Ammon's horn (tissue), 1 donor: ENCODE measurements around the gene KCNJ13.

Source experiments
- DNase-seq: peaks from one replicate; pipeline ENCODE4 v3.0.0-alpha.2; 2016; ENCODE audit warnings: low spot score

KCNJ13 gene

DNA sequence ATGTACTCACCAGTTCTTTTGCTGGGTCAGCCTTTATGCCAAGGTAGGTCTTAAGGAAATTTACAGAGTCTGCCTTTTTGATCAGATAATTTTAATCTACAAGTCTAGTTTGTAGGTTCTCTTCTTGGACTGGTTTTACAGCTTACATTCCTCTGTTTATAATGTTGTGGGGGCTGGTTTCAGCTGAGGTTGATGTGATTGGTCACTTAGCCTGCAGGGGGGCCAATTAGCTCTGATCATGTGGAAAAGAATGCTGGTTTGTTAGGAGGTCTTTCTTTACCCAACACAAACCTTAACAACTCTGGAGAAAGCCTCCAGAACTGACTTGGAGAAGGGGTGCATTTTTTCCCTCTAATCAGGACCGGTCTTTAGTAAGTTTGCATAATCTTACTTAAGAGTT, at the start of gene KCNJ13:
KCNJ13 (minus strand) TSS at position 131 of the 400 bp plus-strand sequence. CDS start 5,203 bp downstream, outside the sequence.
- DNase-seq: no peak

GRCh38 chr2:232817756-232818155, 41.4 kb upstream of the KCNJ13 start:
- DNase-seq: no peak

GRCh38 chr2:232816657-232817056, 40.3 kb upstream of the KCNJ13 start:
- no peak for DNase-seq

GRCh38 chr2:232815569-232815968, 39.2 kb upstream of the KCNJ13 start:
- no peak for DNase-seq

GRCh38 chr2:232810444-232810843, 34.1 kb upstream of the KCNJ13 start:
- no peak for DNase-seq

- no peak for DNase-seq
Observed at GRCh38 chr2:232809349-232810124, 33.2 kb upstream of the KCNJ13 start.

DNA sequence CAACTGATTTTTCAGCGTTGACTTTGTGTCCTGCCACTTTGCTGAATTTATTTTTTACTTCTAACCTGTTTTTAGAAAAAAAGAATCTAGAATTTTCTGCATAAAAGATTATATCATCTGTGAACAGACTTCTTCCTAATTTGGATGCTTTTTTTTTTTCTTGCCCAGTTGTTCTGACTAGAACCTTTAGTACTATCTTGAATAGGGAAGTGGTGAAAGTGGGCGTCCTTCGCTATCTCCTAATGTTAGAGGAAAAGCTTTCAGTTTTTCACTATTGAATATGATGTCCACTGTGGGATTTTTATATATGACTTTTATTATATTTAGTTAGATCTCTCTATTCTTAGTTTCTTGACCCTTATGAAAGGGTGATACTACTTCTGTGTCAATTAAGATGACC, 25.7 kb upstream of the KCNJ13 start:
- no peak for DNase-seq

GRCh38 chr2:232800166-232800565, 23.8 kb upstream of the KCNJ13 start:
- no peak for DNase-seq

DNA sequence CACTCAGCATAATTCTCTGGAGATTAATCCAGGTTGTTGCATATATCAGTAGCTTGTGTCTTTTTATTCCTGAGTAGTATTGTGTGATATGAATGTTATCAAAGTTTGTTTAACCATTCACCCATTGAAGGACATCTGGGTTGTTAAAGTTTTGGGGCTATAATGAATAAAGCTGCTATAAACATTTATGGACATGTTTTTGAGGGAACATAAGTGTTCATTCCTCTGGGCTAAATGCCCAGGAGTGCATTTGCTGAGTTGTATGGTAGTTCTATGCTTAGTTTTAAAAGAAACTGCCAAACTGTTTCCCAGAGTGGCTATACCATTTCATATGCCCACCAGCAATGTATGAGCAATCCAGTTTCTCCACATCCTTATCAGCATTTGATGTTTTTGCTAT, 21.8 kb upstream of the KCNJ13 start:
- no peak for DNase-seq

- no peak for DNase-seq
Observed at GRCh38 chr2:232795920-232796319, 19.6 kb upstream of the KCNJ13 start.

DNA sequence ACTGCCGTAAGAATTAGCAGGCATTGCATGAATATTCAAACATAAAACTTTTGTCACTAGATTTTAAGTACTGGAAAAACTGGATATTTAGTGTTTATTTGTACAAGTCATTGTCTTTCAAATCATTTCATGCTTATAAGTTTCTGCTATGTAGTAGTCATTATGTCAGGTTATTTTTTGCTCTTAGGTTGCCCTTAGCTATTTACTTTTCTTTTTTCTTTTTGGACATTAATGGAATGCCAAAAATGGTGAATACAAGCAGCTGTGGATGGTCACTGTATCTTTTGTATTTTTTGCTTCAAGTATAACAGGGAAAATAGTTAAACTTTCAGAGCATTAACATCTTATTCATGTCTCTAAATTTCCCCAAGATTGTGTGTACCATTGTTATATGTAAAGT, 18.6 kb upstream of the KCNJ13 start:
- no peak for DNase-seq

- DNase-seq: no peak
Observed at GRCh38 chr2:232793271-232793670, 16.9 kb upstream of the KCNJ13 start.

- DNase-seq: no peak
Observed at GRCh38 chr2:232791518-232791917, 15.2 kb upstream of the KCNJ13 start.

- no peak for DNase-seq
Observed at GRCh38 chr2:232789082-232789481, 12.7 kb upstream of the KCNJ13 start.

DNA sequence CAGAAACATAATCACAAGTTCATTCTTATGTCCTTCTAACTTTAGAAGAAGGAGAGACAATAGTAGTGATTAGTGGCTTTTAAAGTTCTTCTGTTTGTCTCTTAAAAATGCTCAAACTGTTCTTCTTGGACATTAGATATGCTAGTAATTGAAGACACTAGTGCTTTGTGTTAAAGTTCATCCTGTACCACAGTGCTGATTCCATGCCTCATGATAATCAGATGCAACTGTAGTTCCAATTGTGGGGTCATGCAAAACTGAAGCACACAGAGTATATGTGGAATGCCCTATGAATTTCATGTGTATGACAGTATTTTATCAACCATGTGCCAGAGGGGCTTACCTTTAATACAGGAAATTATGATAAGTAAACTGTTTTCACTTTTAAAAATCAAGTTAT, 11.4 kb upstream of the KCNJ13 start:
- DNase-seq: no peak

- DNase-seq: no peak
Observed at GRCh38 chr2:232783278-232783677, 6.9 kb upstream of the KCNJ13 start.

DNA sequence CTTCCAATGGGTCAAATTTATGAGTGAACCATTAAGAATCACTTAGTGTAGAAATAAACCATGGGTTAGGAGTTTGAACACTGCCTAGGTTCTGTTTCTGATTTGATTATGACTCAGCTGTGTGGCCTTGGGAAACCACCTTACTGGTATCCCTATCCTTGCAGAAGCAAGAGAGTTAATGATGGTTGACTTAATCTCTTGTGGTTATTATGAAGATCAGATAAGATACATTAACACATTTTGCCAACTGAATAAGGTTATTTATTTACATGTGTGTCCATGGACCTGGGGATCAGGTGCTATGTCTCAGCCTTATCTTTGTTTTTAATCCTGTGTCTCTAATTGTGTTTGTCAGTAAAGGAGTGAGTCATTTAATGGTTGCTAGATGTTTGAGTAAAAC, 5.4 kb upstream of the KCNJ13 start:
- DNase-seq: no peak

DNA sequence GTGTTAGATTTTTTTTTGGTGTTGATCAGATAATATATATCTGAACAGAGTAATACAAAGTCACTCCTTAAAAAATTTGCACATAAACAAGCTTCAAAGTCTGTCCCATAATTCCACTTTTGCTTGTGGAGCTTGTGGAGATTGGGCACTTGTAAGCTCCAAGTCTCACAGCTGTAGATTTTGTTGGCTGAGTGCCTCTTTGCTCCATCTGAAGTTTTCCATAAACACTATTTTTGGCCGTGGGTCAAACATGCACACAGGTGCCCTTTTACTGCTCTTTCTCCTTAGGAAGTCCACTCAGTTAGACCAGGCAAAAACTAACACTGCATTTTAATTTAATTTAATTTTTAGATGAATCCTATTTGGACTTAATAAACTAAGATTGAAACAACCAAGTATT, 3.6 kb upstream of the KCNJ13 start:
- DNase-seq: no peak

DNA sequence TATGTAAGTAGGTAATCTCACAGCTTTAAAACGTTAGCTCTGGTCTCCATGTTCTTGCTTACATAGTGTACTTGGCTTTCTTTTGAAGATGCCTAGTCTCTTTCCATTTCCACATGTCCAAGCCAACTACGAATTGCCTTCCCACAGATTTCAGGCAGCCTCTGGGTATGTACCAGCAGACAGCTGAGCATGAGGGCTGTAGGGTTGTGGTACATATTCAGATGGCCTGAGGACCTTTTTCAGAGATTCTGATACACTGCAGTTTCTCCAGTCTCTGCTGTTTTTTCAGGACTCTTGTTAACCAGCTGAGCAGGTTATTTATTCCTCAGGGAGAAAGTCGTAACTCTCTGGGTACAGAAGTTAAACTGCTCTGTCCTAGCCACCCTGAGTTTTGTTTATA, 3.1 kb upstream of the KCNJ13 start:
- no peak for DNase-seq

DNA sequence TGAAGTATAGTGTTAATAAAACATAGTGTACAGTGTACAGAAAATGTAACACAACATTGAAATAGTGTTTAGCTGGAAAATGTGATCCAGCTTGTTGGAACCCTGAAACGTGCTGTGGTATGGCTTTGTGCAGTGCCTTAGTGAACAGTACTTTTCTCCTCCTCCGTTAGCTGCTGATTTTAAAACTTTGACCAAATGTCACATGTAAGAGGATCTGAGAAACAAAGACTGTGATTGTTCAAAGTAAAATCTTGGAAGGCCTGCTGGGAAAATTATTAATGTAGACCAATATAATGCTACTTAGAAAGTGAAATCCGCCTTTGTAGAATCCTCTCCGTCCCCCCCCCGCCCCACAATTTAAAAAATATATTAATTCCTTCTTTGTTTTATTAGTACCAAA, 911 bp upstream of the KCNJ13 start:
- DNase-seq: no peak

- DNase-seq: no peak
Observed at GRCh38 chr2:232773815-232774214, 2.5 kb downstream of the KCNJ13 start.

GRCh38 chr2:232772531-232772930, 3.8 kb downstream of the KCNJ13 start:
- DNase-seq: no peak

DNA sequence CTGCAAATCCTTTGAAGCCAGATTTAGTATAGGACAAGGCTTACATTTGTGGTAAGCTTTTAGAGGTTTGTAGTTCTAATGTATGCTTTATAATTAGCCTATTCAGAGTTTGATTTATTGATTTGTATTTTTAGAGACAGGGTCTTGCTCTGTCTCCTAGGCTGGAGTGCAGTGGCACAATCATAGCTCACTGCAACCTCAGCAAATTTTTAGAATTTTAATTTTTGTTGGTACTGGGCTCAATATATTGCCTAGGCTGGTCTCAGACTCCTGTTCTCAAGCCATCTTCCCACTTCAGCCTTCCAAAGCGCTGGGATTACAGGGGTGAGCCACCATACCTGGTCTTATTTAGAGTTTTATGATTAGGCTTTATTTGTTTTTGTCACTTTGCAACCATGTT, 4.5 kb downstream of the KCNJ13 start:
- DNase-seq: no peak

GRCh38 chr2:232770207-232770606, 6.2 kb downstream of the KCNJ13 start:
- DNase-seq: no peak
